Measurements from ENCODE around the gene GRPEL2. TPM values are rescaled to one million over a fixed set of nuclear protein-coding genes. Genes with fewer than 3 reads are reported as not detected.
"Not testable (repeated sequence)": the region's sequence is repeated elsewhere in the genome, so short reads cannot be mapped to it uniquely, and the experiment has no call there.

Gene GRPEL2
- total RNA-seq, 1 donor from 2014 or later = 16.0 TPM

DNA sequence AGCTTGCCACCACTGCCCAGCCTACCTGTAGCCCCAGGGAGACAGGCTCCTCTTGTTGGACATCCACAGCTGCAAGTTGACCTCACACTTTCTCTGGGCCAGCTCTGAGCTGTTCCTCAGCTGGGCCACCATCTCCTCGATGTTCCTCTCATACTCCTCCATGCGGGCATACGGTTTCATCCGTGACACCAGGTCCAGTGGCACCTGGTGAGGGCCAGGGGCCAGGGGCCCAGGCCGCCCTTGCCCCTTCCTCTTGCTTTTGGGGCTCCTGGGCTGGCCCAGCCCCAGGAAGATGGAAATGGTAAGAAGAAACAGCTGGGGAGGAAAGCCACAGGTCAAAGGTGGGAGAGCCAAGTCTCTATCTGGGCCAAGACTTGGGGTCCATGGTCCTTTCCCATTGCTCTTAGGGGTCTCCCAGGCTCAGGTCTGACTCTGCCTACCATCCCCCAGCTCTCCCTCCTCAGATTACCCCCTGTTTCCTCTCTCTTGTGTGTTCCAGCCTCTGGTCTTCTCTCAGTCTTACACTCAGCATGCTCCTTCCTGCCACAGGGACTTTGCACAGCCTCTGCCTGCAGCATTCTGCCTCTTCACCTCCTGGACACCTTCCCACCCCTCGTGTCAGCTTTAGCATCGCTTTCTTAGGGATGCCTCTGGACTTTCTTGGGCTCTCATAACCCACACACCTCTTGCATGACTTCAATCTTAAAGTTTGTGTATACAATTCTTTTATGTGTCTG, 31.6 kb downstream of the GRPEL2 start:
- no peak for DNase-seq (ENCODE audit: low read depth)

DNA sequence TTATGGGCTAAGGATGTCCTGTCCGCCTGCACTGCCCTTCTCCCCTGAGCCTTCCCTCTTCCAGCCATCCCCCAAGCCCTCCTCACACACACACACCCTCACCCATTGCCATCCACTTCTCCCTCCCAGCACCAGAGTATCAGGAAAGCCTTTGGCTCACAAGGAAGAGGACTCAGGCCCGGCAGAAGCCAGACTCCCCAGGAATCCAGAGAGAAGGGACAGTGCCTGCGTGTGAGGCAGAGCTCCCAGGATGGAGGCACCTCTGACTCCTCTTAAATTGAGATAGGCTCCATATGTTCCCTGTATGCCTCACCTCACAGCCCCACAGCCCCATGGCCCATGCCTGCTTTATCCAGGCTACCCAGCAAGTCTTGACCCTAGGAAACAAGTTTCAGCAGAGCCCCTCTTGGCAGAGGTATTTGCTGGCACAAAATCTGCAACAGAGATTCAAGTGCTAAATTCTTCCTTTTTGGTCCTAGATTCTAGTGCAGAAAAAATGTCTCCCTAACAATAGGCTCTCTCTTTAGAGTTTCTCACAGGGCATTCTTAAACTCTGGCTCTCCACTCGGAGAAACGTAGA, 33.0 kb downstream of the GRPEL2 start:
- DNase-seq (ENCODE audit: low read depth) = no peak

DNA sequence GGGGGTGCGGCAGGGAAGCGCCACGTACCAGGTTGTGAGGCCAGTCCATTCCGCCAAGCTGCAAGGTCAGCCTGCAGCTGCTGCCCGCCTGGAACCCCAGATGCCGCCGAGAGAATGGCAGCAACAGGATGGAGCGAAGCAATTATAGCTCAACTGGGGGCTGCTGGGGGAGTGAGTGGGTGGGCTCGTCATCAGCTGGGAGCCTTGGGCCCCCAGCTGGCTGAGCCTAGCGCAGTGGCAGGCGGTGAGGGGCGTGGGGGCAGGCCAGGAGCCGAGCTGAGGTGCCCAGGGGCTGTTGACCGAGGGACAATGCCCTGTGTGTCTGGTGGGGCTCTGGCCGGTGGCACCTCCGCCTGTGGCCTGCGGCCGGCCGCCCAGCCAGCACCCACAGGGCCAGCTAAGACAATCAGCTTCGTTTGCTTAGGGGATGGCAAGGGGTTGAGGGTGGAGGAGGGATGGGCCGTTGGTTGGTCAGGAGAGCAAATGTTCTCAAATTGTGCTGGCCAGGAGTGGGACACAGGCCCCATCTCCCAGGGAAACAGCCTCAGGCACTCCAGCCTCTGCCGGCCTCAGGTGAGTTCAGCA, 34.0 kb downstream of the GRPEL2 start, which contains the start of gene IL17B:
Gene IL17B (minus strand): TSS at position 116 of the 585 bp plus-strand sequence. CDS start 67 bp downstream, at position 49.
- no peak for DNase-seq (ENCODE audit: low read depth)

DNA sequence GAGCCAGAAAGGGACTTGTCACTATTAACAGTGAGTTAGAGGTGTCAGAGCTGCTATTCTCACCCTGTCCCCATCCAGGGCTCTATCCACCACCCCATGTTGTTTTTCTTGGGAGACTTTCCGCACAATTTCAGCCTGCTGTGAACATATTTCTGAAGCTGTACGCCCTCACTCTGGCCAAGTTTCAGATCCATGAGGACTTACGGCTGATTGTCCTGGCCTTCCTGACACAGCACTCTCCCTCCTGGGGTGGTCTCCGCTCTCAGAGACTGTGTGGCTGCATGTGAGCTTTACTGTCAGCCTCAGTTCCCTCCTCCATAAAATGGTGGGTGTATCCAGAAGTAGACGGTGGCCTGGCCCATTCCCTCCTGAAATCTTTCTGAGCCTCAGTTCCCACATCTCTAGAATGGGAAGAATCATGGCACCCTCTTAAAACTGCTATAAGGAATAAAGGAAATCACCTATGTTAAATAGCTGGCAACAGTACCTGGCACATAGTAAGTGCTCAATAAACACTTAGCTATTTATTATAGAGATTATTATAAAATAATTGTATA, 34.6 kb downstream of the GRPEL2 start:
- no peak for DNase-seq (ENCODE audit: low read depth)

DNA sequence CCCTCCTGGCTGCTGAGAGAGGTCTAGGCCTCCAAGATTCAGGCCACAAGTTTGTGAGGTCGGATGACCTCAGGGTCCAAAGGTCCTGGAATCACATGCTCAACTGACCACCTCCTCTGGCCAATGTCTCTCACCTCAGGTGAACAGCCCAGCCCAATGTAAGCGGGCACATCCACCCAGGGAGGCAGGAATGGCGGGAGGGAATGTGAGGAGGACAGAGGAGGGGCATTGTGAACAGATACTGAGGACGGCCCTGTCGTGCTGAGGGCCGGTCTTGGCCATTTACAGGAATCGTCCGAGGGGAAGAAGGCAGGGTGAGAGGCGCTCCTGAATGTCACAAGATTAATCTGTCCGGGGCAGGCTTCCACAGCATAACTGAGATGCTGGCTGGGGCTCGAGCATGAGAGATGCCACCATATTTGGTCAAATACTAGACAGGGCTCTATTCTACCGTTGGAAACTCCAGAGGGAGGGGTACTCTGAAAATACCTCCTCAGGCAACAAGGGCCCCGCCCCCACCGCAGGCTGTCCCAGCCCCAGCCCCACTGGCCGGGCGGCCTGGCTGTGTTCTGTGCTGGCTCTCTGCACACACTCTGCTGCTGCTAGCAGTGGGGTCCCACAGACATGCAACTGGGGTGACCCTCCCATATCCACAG, 35.3 kb downstream of the GRPEL2 start:
- DNase-seq (ENCODE audit: low read depth) = no peak

DNA sequence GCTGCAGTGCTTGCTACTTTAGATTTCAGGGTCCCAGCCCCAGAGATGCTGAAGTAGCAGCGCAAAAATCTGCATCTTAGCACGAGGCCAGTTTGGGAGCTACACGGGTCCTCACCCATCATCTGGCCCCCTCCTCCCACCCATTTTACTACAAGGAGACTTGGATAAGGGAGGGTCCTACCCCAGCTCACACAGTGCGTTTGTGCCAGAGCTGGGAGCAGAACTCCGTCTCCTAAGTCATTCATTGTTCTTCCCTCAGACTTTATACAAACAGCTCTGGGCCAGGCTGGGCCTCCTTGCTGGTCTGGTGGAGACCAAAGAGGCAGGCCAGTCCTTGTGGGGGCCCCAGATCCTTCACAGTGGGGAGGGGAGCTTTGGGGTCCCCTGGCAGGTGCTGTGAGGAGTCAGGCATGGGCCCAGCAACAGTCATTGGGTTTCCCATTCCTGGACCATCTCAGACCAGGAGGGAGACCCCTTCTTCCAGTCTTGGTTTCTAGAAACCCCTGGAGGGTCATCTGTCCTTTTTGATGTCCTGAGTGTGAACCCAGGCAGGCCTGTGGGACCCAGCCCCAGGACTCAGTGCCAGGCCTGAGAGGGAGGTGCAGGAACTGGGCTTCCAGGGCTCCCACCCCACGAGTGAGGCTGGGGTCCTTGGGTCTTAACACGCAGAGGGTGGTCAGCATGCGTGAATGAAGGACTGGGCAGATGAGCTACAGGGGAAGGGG, 36.1 kb downstream of the GRPEL2 start:
- no peak for DNase-seq (ENCODE audit: low read depth)

DNA sequence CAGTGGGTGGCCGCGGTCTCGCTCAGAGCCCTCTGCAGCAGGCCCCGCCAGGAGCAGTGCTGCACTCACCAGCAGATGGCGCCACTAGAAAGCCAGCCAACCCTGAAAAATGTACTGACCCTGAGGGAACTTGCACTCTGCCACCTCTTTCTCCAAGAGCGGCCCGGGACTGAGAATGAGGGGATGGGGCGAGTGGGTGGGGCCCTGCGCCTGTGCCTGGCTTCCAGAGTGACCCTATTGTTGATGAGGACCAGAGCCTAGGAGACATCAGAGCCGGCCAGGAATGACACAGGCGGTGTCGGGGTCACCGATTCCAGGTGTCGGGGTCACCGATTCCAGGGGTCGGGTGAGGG, 36.7 kb downstream of the GRPEL2 start:
- peak; percentile 37 for DNase-seq (ENCODE audit: low read depth)

DNA sequence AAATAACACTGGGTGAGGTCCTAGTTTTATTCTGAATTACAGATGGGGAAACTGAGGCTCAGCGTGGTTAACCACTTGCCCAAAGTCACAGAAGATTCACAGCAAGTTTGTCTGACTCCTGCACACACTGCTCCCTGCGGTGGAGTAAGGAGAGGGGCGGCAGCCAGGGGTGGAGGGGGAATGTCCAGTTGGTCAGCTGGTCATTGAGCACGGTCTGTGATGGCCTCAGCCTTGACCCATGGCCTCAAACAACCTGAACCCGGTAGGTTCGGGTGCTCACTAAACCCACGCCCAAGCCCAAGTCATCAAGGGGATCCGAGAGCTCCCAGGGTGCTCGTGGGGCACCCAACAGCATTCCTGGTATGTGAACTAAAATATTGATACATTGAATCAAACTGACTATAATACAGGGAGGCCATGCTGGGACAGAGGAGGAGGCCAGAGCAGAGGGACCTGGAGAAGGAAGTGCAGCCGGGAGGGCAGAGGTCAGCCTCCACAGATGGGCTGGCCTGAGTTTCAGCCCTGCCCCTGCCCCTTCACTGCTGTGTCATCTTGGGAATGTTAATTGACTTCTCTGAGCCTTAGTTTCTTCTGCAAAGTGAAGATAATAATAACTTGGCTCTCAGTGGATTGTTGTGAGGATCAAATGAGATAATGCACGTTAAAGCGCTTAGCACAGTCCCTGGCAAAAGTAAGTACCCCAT, 37.4 kb downstream of the GRPEL2 start:
- no peak for DNase-seq (ENCODE audit: low read depth)

DNA sequence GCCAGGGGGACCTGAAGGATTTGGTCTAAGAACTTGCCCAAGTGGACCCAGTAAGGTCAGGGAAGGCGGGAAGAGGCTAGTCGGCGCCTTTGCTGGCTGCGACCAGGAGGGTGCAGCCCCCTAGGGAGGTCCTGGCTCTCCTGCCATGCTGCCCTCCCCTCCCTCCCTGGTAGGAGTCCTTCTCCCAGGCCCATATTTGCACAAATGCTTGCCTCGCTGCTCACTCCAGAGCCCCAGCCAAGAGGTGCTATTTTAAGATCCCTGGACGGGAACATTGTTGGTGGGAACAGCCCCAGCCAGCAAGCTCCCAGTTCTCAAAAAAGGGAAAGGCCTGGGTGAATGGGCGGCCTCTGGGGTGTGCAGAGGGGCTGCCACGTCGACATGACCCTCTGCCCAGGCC, 38.1 kb downstream of the GRPEL2 start:
- DNase-seq (ENCODE audit: low read depth) = no peak

DNA sequence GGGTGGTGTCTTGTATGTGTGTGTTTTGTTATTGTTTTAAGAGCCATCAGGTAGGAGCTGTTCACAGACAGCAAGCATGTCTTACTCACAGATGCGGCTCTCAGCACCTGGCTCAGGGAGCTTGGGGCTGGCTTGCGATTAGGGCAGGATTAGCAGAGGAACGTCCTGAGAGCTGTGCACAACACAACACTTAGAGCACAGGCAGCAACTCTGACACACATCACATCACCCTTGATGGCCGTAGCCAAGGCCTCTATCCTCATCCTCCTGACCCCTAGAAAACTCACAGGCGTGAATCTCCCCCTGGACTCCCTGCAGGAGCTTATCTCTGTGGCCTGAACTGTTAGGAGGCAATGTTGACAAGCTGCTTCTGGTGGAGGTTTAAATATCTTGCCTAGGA, 40.9 kb downstream of the GRPEL2 start:
- DNase-seq (ENCODE audit: low read depth) = no peak

DNA sequence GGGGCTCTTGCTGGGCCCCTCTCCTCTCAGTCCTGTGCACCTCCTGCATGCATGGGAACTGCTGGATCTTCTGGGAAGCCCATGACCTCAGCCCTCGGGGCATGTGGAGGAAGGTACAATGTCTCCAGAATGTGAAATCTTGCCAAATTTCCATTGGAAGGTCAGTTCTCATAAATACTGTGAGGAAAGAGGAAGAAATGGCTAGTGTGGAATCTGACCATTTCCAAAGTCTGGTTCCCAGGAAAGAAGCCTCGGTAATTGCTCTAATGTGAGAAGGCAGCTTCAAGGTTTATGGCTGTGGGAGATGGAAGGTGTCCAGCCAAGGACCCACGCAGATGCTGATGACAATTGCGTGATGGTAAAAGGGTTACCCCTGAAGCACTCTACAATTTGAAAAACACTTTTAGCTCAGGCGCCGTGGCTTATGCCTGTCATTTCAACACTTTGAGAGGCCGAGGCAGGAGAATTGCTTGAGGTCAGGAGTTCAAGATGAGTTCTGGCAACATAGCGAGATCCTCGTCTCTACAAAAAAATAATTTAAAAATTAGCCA, 41.9 kb downstream of the GRPEL2 start:
- DNase-seq (ENCODE audit: low read depth) = peak; percentile 19

DNA sequence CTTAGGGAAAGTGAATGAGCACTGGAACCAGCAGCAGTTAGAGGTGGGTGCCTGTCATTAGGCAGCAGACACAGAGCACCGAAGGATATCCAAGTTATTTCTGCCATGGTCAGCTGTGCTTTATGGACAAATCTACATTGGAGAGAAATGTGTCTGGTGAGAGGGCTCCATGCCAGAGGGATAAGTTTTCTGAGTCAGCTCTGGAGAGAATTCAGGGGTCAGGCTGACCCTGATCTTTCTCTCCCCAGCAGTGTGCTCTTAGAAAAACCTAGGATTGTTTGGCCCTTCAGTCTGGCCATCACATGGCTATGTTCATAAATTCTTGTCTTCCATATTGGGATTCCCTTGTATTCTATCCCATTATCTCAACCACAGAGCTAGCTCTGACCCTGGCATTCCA, 42.7 kb downstream of the GRPEL2 start:
- peak; percentile 42 for DNase-seq (ENCODE audit: low read depth)

DNA sequence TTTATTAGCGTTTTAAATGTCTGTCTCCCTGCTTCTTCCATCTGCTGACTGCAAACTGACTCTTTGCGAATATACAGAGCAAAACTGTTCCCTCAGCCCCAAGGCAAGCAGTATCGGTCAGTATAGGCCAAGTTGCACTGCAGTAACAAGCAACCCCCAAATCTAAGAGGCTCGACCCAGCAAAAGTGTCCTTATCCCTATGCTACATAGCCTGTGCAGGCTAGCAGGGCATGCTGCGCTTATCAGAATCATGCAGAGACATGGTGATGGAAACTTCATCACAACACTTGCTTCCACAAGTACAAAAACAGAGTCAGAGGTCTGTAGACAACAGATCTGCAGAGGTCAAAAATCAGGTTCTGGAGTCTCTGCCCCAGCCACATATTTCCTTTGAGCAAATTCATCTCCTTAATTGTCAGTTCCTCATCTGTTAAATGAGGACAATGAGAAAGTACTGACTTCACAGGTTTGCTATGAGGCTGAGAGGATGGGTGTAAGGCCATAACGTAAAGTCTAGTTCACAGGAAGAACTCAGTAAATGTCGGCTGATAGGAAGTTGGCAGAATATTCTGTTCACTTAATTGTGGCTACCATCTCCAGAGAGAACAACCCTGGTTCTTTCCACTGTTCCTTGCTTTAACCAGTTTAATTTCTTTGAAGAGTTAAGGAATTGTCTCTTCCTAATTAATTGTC, 43.3 kb downstream of the GRPEL2 start:
- no peak for DNase-seq (ENCODE audit: low read depth)

DNA sequence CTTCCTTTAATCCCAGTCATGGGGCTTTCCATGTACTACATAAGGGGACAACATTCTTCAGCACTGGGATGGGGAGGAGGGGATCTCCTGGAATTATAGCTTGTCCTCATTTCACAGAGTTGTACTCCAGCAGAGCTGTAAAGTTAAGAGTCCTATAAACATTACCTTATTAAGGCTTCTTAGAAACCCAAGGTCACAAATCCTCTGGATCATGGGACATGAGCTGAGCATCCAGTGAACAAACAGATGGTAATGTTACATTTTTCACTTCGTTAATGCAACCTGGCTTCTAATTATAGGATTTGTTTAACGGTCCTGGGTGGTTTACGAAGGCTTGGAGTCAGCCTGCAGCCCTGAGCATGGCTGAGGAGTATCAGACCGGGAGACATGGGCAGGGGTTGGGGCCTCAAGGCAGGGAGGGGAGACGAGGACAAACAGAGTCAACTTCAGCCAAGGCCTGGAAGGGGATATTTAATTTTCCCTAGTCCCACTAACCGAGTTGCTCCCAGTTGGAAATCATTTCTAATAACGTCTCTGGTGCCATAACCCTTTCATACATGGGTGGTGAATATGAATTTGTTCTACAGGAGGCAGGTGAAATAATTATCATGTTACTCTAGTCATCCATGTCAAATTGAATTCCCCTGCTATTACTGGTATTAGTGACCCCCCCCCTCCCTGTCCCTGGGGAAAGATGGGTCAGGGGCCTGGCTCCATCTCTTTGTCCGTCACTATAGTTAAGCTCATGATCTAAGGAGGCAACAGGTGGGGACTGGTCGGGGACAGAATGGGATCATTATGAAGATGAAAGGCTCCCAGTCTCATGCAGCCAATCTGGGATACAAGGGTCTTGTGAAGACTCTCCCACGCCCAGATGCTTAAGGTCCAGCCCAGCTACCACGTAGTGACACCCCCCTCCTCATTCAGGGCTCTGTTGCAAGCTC, 44.5 kb downstream of the GRPEL2 start:
- DNase-seq (ENCODE audit: low read depth) = peak; percentile 5

DNA sequence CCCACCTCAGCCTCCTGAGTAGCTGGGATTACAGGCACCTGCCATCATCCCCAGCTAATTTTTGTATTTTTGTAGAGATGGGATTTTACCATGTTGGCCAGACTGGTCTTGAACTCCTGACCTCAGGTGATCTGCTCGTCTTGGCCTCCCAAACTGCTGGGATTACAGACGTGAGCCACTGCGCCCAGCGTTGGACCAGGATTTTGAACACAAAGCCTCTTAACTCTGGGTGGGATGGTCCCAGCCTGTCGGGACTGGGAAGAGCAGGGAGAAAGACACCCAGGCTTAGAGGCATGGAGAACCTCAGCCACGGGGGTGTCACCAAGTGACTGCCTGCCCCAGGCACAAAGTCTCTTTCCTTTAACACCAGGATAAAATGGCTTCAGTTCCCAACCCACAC, 45.8 kb downstream of the GRPEL2 start:
- DNase-seq (ENCODE audit: low read depth) = not testable (repeated sequence)

DNA sequence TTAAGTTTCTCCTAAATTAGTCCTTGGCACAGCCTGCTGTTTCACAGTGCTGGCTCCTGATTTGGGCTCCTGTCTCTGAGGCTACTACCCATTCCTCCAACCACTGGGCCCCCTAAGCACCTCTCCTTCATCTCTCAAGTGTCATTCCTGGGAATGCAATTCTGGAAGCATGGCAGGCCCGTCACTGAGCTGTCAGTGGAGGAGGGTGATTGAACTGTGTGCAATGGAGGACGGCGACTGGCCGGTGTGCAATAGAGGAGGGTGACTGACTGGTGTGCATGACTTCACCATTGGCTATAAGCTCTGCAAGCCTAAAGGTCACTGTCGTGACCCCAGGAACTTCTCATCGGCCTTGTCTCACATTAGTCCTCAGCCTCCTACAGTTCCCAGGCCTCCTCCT, 46.2 kb downstream of the GRPEL2 start:
- no peak for DNase-seq (ENCODE audit: low read depth)

DNA sequence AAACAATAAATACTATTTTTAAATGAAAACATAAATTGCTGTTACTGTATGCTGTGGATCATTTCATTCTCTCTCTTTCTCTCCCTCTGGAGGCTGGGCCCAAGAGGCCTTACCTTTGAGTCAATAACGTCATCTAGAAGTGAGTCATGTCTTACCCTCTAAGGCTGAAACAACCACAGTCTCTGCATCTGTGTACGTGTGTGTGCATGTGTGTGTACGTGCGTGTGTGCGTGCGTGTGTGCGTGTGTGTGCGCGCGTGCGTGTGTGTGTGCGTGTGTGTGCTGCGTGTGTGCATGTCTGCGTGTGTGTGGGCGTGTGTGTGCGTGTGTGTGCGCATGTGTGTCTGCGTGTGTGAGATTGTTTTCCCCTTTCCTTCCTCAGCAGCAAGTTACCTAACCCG, 47.4 kb downstream of the GRPEL2 start:
- peak; percentile 32 for DNase-seq (ENCODE audit: low read depth)

DNA sequence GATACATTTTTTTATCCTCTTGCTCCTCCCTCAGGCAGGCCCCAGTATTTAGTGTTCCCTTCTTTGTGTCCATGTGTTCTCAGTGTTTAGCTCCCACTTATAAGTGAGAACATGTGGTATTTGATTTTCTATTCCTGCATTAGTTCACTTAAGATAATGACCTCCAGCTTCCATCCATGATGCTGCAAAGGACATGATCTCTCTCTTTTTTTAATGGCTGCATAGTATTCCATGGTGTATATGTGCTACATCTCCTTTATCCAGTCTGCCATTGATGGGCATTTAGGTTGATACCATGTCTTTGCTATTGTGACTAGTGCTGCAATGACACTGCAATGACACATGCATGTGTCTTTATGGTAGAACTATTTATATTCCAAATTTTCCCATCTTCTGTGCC, 49.7 kb downstream of the GRPEL2 start:
- not testable (repeated sequence) for DNase-seq (ENCODE audit: low read depth)

DNA sequence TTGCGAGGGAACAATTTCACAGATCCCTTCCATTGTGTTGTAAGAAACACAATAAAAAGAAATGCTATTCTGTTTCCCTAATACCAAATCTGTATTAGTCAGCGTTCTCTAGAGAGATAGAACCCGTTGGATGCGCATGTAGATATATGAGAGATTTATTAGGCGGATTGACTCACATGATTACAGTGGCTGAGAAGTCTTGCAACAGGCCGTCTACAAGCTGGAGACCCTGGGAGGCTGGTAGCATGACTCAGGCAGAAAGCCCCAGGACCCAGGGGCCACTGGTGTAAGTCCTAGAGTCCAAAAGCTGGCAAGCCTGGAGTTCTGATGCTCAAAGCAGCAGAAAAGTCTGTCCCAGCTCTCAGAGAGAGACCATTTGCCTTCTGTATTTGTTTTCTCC, 52.2 kb downstream of the GRPEL2 start:
- peak; percentile 23 for DNase-seq (ENCODE audit: low read depth)
